Measurements from ENCODE around the gene NLGN4X. TPM values are rescaled to one million over a fixed set of nuclear protein-coding genes. Genes with fewer than 3 reads are reported as not detected.
A peak's percentile ranks its signal among the peaks of the same experiment; 100 is the strongest.

NLGN4X gene
- total RNA-seq, 1 donor, result 0.86 TPM

- no peak overlapping the region for H3K4me3 ChIP-seq (ENCODE audit: low read depth, low read length)
- no peak for TF ChIP-seq CTCF (IDR thresholded peaks at IDR 0.05; ENCODE audit: insufficient read depth, low read depth, low read length)
- DNase-seq (ENCODE audit: low read depth), result no peak
These were observed 257.4 kb downstream of the NLGN4X start for GRCh38 chrX:5971300-5971699.

DNA sequence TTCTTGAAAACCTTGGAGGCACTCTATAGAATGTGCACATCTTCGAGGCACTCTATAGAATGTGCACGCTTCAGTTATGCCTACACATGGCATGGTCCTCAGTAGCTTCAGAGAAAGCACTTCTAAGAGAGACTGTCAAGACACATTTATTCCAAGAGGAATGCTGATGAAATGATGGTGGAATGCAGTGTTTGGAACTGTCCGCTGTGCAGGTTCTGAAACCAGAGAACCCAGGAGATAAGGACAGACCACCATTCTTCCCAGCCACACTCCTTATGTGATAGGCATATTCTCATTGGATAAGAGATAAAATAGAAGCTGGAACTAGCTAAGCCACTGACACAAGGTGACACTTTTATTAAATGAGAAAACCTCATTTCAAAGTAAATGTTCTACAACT, 263.3 kb downstream of the NLGN4X start:
- no peak overlapping the region for H3K4me3 ChIP-seq (ENCODE audit: low read depth, low read length)
- no peak for DNase-seq (ENCODE audit: low read depth)
- TF ChIP-seq CTCF (IDR thresholded peaks at IDR 0.05; ENCODE audit: insufficient read depth, low read depth, low read length), result no peak

DNA sequence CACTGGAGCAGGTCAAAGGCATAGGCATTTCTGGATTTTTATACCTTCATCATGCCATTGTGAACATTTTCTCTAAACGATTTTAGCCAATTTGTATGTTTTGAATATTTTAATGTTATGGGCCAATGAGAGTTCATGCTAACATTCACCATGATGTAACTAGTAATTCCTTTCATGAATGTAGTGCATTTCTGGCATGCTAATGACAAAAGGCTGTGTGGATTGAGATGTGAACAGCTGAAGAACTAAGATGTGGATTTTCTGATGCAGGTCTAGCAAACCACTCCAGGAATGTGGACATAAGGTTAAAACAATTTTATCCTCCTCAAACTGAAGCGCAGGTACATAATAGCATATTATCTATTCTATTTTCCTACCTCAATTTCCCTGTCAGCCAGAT, 269.4 kb downstream of the NLGN4X start:
- DNase-seq (ENCODE audit: low read depth), result no peak
- no peak for TF ChIP-seq CTCF (IDR thresholded peaks at IDR 0.05; ENCODE audit: insufficient read depth, low read depth, low read length)
- no peak overlapping the region for H3K4me3 ChIP-seq (ENCODE audit: low read depth, low read length)

- DNase-seq (ENCODE audit: low read depth), result no peak
- H3K4me3 ChIP-seq (ENCODE audit: low read depth, low read length), result no peak overlapping the region
- TF ChIP-seq CTCF (IDR thresholded peaks at IDR 0.05; ENCODE audit: insufficient read depth, low read depth, low read length), result no peak
These were observed 270.1 kb downstream of the NLGN4X start for GRCh38 chrX:5958523-5958922.

- no peak for TF ChIP-seq CTCF (IDR thresholded peaks at IDR 0.05; ENCODE audit: insufficient read depth, low read depth, low read length)
- peak; percentile 58 for DNase-seq (ENCODE audit: low read depth)
- H3K4me3 ChIP-seq (ENCODE audit: low read depth, low read length), result no peak overlapping the region
These were observed 271.2 kb downstream of the NLGN4X start for GRCh38 chrX:5957506-5957905.

DNA sequence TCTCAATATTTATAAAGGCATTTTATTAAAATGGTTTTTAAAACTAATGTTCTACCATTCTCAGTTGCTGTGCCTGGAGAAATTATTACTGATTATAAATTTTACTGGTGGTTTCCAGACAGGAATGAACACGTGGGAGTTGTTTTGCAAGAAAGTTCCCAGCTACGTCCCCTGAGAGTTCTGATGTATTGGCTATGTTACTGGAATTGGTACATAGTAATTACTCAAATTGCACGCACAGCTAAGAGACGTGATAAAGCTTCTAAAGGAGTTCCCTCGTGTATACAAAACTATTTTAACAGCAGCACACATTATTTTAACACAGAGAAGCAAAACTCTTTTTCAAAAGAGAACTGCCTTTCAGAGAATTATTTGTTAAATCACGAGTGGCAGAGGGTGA, 292.2 kb downstream of the NLGN4X start:
- no peak overlapping the region for H3K4me3 ChIP-seq (ENCODE audit: low read depth, low read length)
- no peak for TF ChIP-seq CTCF (IDR thresholded peaks at IDR 0.05; ENCODE audit: insufficient read depth, low read depth, low read length)
- peak; percentile 57 for DNase-seq (ENCODE audit: low read depth)

DNA sequence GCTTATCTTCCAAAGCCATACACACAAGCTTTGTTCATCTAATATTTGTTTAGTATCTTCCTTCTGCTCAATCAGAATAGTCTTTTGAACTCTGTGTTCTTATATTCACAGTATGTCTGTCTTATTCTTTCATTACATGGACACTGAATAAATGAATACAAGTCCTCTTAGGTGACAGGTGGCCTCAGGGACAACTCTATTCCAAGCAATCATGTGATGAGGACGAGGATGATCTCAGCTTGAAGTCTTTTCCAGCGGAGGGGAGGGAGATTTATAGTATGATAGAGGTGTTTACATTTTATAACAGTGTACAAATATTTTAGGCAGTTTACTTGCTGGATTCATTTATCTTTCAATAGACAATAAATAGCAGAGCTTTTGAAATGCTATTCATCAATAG, 300.4 kb downstream of the NLGN4X start:
- DNase-seq (ENCODE audit: low read depth), result no peak
- H3K4me3 ChIP-seq (ENCODE audit: low read depth, low read length), result no peak overlapping the region
- TF ChIP-seq CTCF (IDR thresholded peaks at IDR 0.05; ENCODE audit: insufficient read depth, low read depth, low read length), result no peak

Data from fibroblast of villous mesenchyme (primary cell).